NCI-H226 (cell line): ENCODE measurements around the gene LRRC8B.

Experiments
- DNase-seq: peaks from one replicate; pipeline ENCODE4 v3.0.0-alpha.2; 2015

Gene LRRC8B

DNA sequence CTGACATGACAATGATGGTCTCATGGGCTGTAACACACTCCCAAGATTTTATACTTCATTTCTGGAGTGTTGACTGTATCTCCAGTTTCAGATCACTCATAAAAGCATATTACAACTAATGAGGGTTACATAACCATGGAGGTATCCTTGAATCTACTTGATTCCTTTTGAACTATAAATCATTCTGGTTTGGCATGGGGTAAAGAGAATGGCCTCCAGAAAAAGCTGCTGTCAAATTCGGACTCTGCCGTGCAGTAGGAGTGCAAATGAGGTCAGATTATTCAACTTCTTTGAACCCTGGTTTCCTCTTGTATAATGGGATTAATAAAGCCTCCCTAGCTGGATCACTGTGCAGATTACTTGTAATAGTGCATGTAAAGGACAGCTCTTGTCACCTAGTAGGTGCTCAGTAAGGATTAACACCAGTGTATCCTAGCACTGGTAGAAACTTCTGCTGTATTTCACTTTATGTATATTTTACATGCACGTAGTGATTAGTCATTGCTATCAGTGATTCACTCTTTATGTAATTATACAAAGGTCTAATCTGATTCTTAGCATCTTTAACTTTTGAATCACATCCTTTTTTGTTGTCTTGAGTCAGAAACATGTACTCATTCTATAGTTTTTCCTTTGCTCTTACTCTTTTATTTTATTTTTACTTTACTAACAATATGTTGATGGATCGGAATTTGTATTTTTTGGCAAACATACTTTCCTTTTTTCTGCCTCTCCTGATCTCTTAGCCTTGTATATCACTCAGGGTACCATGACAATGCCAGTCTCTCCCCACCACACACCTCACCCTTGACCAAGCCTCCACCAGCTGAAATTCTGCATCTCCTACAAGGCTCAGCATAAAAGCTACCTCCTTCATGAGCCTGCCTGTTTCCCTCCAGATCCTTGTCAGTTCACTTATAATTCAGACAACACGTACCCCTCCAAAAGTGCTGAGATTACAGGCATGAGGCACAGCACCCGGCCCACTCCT is 111.5 kb downstream of the LRRC8B start:
- DNase-seq: peak; percentile 78

DNA sequence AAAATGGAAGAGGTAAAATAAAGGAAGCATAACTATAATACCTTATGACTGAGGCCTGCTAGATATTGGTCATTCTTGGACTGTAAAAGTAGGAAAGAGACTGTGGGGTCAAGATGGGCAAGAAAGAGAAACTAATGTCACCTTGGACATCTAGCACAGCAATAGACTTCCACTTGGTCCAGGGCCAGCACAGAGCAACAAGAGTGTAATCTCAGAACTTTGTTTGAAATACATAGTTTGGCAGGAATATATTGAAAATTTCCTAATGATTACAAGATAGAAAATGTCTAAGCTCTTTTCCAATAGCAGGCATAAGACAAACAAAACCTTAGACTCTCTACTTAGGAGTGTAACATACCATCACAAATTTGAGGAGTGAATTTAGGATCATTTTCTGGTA is 112.9 kb downstream of the LRRC8B start:
- DNase-seq: no peak

DNA sequence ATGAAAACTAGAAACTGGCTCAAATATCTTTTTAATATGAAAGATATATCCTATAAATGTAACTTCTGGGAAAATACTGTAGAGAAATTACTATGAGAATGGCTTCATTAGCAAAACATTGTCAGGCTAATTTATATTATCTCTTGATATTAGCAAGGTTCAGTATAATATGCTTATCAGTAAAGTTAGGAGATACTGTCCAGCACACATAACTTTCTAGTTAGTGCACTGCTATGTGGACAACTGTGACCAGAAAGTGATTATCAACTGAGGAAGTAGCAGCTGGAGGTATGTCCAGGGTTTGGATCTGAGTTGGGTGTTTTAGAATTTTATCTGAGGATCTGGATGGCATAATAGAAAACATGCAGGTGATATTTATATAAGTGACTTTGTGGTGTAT is 115.8 kb downstream of the LRRC8B start:
- DNase-seq: no peak

DNA sequence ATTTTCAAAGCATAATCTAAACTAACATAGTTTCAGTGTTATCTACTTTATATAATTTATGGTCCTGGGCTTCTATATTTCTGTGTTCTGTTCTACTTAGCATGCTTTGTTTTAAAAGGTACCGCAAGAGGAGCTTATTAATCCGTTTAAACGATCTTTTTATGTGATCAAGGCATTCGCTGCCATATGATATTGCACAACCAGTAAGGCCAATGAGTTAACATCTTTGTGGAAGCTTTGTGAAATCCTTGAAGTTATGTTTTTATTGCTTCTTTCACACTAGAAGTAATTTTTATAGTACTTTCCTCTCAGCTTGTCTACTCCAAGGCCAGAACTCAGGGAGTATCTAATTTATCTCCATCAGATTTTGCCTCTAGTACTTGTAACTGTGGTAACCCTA is 117.2 kb downstream of the LRRC8B start:
- DNase-seq: no peak

DNA sequence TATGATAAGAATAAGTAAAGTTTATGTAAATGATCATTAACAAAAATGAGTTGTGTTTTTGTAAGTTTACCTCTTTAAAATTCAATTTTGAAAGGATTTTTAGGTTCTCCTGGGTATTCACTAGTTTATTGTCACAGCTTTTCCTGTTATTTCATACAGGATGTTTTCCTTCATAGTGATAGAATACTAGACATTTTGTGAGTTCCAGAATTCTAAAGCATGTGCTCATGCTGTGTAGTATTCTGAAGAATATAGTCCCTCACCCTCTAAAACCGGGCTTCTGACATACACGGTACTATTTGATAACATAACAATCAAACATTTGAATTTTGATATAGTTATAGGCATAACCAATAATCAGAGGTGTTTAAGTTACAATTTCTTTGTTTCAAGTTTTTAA is 118.9 kb downstream of the LRRC8B start:
- DNase-seq: no peak

DNA sequence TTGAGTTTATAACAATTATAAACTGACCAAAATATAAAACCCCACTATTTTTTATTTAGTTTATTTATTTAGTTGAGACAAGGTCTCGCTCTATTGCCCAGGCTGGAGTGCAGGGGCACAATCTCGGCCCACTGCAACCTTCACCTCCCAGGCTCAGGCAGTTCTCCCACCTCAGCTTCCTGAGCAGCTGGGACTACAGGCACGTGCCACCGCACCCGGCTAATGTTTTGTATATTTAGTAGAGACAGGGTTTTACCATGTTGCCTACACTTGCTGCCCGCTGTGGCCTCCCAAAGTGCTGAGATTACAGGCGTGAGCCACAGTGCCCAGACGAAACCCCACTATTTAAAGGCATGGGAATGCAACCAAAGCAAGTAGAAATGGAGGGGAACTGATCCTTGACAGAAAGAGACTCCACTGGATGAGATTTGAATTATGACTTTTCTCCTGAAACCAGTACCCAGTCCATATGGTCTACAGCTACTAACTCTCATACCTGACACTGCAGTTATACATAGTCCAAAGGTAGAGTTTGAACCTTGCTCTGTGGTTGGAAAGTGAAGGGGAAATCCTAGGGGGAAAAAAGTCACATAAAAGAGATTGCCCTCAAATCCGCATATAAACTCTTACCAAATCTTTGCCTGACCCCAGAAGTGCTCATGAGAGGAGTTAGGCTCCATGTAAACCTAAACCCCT is 119.6 kb downstream of the LRRC8B start:
- no peak for DNase-seq

DNA sequence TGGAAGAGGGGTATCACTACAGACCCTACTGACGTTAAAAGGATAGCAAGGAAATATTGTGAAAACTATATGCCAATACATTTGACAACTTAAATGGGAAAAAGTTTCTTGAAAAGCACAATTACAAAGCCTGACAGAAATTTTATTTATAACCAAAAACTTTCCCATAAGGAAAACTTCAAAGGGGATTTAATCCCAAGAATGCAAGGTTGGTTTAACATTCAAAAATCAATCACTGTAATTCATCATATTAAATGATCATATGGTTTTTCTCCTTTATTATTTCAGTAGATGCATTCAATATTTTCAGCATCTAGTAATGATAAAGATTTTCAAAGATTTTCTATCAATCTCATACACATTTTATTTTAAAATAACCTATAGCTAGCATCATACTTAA is 121.6 kb downstream of the LRRC8B start:
- DNase-seq: no peak
